Measurements from ENCODE around the gene TBL1XR1.
"Not testable (repeated sequence)": the region's sequence is repeated elsewhere in the genome, so short reads cannot be mapped to it uniquely, and the experiment has no call there.

TBL1XR1 gene

DNA sequence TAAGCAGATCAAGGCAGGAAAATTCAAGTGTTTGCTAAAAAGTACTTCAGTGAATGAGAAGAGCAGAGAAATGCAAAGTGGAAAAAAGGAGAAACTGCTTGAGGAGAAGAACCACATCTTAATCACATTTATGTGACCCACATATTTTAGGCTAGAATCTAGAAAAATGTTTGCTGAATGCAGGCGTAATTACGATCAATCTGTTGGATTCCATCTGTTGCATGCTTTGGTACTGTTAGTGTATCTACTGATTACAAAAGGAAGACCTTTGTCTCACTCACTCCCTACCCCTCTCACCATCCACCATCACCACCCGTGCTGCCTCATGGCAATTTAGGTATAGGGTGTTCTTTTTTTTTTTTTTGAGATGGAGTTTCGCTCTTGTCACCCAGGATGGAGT is 9.7 kb upstream of the TBL1XR1 start:
- DNase-seq: no peak

DNA sequence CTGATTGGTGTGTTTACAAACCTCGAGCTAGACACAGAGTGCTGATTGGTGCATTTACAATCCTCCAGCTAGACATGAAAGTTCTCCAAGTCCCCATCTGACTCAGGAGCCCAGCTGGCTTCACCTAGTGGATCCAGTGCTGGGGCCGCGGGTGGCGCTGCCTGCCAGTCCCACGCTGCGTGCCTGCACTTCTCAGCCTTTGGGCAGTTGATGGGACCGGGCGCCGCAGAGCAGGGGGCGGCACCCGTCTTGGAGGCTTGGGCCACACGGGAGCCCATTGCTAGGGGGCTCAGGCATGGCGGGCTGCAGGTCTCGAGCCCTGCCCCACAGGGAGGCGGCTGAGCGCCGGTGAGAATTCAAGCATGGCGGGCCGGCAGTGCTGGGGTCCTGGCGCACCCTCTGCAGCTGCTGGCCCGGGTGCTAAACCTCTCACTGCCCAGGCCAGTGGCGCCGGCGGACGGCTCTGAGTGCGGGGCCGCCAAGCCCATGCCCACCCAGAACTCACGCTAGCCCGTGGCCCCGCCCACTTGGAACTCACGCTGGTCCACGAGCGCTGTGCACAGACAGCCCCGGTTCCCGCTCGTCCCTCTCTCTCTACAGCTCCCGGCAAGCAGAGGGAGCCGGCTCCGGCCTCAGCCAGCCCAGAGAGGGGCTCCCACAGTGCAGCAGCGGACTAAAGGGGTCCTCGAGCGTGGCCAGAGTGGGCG is 6.6 kb upstream of the TBL1XR1 start:
- no peak for DNase-seq

DNA sequence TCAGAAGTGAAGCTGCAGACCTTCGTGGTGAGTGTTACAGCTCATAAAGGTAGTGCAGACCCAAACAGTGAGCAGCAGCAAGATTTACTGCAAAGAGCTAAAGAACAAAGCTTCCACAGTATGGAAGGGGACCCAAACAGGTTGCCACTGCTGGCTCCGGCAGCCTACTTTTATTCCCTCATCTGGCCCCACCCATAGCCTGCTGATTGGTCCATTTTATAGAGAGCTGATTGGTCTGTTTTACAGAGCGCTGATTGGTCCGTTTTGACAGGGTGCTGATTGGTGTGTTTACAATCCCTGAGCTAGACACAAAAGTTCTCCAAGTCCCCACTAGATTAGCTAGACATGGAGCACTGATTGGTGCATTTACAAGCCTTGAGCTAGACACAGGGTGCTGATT is 5.7 kb upstream of the TBL1XR1 start:
- DNase-seq: not testable (repeated sequence)

DNA sequence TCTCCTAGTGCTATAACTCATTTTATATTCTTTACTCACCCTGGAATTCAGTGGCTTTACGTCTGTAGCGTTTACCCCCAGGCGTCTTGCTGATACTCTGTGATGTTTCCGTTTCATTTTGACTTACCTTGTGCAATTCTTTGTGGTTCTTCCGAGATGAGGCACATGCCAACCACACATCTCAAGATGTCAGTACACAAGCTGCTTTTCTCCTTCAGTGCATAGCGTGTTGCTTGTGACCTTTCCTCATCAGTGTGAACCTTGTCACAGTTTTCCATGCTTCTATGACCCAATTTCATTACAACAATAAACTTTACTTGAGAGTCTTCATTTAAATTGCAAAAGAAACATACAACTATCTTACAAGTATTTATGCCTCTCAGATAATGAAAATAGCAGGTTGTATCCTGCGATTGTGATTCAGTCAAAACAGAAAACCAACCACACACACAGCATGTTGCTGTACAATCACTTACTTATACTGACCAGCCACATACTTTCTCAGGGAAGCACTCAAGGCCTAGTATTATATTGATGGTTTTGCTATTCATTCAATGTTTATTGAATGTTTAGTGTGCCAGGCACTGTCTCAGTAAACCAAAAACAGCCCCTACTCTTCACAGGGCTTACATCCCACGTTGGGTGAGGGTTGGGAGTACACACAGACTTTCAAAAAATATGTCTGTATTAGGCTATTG is 4.6 kb upstream of the TBL1XR1 start:
- DNase-seq: no peak

DNA sequence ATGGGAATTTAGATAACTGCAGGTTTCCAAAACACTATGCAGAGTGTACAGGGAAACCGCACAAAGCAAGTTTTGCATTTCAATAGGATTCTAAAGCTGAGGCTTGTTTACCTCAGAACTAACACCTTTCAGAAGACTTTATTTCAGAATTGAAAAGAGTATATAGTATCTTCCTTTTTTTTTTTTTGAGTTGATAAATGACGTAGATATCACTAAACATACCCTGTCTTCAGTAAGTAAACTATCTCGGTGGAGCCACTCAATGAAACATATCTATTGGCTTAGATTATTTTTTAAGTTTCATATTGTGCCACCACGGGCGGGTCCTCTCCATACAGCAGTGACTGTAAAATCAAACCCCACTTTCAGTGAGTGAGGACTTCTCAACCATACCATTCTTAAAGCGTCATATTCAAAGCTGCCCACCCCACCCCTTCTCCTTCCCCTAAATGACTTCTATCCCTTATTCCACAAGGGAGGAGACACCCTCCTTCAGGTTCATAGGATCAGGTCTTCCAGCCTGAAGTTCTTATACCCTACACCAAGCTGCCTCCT is 2.0 kb upstream of the TBL1XR1 start:
- DNase-seq: no peak

DNA sequence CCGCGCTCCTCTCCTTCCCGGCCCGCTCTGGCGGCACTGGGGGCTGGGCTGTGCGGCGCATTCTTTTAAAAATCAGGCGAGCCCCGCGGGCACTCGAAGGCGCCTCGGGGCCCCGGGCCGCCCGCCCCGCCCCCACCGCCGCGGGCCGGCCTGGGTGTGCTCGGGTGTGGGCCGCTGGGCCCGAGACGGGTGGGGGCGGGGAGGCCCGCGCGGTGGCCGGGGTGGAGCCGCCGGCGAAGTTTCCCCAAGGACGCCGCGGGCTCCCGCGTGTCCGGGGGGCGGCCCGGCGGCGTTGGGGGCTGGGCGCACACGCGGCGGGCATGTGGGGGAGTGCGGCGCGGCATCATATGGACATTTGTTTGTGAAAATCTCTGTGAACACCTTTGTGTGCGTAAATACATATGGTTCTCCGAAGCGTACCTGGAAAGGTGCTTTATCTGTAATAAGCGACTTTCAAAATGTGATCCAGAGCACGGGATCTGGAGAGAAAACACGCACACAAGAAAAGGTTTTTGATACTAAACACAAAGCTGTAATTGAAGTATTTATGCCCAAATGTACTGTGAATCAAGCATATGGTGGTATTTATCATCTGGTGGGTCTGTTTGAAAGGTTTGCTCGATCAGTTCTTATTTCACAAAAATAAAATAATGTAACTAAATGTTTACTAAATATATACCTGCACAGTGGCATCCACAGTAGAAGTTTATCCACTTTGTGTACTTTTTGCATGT is 612 bp upstream of the TBL1XR1 start:
- no peak for DNase-seq

DNA sequence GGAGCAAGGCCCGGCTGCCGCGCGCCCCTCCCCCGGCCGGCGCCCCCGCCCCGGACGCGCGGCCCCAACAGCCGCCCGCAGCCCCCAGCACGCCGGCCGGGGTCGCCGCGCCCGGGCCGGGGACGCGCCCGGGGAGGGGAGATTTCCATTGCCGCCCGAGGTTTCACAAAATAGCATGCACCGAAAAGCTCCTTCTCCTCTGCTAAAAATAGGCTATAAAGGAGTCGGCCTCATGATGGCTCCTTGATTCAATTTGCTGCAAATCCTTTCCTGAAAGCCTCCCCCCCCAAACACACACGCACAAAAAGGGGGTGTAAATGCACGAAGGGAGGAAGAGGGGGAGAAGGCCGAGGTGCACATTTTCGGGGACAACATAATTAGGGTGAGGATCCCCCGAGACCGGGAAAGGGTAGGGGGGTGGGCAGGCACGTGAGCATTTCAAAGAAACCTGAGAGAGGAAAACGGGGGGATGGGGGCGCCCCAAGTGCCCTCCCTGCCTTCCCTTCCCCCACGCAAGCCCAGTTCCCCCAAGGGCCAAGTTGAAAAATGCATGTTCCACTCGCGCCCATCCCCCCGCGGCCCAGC is 734 bp downstream of the TBL1XR1 start:
- DNase-seq: peak; percentile 58

DNA sequence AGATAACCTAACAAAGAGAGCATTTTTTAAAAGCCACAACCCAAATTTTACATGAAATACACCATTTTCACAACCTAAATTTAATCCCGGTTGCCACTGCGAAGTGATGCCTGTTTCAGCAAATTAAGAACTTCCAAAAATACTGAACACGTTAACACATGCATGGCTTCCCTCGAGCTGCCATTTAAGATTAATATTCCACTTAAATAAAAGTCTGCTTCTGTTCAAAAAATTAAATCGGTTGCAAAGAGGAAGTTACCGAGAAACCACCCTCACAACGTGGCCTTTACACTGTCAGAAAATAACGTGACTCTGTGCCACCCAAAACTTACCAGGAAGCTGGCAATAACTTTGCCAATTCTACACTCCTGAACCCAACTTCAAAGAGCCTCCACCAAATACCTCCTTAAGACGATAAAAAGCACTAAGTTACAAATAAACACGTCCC is 1.2 kb downstream of the TBL1XR1 start:
- DNase-seq: no peak

DNA sequence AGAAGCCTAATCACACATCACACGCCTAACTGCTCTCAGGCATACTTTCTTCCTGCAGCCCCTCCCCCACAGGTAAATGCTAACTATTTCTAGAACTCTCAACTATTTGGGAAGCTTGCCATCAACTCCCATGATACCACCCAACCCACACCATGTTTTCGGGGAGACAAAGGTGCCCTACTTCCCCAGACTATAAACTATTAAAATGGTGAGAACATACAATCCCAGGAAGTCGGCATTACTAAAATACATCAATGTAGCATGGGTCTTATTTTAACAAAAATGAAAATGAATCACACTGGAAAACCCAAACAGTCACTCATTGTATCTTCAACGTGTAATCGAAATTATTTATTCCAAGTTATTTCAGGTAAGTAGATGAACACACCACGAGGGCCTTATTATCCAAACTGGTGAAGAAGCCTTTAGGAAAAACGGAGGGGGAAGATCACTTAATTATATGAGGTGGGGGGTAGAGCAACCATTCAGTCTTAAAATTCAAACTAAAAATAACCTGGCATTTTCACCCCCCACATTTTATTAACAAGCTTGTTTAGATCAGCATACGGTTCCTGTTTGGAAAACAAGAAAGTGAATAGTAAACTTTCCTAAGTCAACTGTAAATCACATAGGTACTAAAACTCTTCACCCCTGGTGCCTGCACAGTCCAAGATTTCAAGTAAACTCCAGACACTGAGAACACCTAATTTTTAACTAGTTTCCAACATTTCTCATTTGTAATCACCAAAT is 1.9 kb downstream of the TBL1XR1 start:
- peak; percentile 40 for DNase-seq

DNA sequence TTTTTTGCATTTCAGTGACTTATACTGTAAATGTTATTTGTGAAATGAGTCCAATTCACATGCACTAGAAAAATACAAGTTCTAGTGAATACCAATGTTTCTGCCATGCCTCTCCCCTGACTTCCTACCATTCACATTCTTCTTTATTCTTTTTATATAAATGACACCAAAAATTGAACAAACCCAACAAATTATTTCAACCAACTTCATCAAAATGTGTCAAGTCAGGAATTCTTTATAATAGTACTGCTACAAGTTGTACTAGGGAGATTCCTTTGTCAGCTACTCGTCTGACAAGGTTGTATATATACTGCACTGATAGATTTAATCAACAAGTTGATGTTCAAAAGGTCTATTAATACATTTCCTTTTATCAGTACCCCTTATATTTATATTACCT is 3.0 kb downstream of the TBL1XR1 start:
- no peak for DNase-seq

DNA sequence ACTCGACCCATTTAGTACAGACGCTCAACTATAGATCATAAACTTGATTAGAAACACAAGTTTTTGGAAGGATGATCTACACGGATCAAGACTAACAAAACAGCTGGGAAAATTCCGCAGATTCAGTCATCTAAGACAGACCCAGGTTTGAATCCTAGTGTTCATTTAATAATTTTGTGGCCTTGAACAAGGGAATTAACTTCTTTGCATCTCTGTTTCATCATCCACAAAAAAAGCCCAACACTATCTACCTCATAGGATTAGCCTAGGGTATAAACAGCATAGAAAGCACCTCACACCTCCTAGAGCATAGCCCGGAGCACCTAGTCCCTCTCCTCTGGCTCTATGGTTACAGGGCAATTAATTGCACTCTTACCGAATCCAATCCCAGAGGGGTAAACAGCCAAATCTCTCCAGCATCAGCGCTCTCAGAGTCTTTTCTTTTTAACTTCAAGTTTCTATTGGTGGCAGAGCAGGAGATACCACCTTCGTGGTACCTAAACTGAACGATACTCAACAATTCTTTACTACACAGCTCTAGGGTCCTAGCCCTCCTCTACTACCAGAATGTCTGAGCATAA is 3.5 kb downstream of the TBL1XR1 start:
- DNase-seq: no peak

DNA sequence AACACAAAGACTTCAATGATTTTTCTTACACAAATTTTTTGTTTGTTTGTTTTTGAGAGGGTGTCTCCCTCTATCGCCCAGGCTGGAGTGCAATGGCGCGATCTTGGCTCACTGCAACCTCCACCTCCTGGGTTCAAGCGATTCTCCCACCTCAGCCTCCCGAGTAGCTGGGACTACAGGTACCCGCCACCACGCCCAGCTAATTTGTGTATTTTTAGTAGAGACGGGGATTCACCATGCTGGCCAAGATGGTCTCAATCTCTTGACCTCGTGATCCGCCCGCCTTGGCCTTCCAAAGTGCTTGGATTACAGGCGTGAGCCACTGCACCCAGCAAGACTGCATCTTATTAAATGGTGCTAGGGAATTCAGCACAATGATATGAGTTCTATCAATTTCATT is 4.0 kb downstream of the TBL1XR1 start:
- DNase-seq: not testable (repeated sequence)

DNA sequence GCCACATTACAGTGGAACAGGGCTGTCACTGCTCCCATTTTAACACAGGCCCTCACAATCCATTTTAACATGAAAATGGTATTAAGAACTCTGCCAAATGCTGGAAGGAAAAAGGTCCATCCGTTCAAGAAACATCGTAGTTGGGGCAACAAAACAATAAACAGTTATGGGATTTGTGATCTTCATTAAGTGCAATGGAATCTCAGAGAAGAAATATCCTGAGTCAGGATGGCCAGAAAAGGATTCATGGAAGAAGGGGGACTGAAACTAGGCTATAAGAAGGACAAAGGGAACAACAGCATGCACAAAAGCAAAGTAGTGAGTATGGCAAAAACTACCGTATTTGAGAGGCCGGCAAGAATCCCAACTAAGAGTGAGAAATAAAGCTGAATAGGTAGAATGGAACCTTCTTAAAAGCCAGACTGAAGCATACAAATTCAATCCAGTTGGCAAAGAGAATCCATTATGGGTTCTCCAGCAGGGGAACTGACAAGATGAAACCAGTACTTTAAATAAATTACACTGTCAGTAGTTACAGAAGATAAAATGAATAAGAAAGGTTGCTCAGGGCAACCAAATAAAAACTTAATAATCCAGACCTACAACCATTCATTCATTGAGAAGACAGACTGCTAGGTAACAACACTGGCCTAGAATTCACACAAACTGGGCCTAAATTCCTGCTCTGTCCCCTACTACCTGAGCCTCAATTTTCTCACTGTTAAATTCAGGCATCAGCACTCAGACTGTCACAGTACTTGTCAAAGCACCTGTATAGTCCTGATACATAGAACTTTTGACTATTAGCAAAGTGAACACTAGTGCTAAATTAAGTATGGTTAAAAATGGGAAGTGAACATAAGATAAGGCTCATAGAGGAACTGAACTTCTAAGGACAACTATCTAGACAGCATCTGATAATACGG is 6.3 kb downstream of the TBL1XR1 start:
- DNase-seq: no peak

DNA sequence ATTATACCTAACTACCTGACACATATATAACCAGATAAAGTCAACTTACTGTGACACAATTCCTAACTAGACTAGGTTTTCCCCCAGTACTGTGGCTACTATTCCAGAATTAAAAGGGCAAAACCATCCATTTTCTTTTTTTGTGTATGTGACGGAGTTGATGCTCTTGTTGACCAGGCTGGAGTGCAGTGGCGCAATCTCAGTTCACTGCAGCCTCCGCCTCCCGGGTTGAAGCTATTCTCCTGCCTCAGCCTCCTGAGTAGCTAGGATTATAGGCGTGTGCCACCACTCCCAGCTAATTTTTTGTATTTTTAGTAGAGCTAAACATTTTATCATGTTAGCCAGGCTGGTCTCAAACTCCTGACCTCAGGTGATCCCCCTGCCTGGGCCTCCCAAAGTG is 7.1 kb downstream of the TBL1XR1 start:
- not testable (repeated sequence) for DNase-seq

DNA sequence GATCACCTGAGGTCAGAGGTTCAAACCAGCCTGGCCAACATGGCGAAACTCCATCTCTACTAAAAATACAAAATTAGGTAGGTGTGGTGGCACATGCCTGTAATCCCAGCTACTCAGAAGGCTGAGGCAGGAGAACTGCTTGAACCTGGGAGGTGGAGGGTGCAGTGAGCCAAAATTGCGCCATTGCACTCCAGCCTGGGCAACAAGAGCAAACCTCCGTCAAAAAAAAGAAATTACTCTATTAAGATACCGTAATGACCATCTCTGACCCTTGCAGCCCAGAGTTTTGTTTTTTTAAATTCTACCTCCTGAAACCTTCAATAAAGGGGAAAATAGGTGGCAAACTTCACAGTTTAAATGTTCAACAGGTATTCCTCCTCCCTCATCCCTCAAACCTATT is 9.0 kb downstream of the TBL1XR1 start:
- DNase-seq: not testable (repeated sequence)

DNA sequence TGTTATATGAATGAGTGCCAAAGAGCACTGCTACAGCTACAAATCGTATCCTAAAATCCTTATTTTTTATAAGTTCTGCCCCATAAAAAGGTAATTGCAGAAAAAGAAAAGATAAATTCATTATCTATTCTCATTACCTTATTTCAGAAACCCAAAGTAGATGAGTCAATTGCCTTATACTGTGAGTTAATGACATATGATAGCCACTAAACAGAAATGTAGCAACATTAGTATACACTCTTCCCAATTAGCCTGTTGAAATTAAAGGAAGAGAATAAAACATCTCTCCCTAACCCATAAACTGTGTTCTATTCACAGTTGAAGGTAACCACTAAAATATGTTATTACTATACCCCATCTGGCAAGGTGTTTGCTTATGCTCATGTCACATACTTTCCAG is 11.0 kb downstream of the TBL1XR1 start:
- DNase-seq: no peak

DNA sequence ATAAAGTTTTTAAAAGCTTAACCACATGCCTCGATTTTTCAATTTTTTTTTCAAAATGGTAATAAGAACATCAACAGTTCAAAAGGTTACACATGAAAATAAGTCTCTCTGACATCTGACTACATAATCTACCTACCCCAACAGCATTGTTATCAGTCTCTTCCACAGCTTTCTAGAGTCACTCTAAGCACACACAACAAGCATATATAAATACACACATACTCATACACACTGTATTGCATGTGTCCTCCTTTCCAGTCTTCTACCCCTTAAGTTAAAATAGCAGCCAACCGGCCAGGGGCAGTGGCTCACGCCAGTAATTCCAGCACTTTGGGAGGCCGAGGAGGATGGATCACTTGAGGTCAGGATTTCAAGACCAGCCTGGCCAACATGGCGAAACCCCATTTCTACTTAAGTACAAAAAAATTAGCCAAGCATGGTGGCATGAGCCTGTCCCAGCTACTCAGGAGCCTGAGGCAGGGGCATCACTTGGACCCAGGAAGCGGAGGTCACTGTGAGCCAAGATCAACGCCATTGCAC is 12.2 kb downstream of the TBL1XR1 start:
- no peak for DNase-seq

DNA sequence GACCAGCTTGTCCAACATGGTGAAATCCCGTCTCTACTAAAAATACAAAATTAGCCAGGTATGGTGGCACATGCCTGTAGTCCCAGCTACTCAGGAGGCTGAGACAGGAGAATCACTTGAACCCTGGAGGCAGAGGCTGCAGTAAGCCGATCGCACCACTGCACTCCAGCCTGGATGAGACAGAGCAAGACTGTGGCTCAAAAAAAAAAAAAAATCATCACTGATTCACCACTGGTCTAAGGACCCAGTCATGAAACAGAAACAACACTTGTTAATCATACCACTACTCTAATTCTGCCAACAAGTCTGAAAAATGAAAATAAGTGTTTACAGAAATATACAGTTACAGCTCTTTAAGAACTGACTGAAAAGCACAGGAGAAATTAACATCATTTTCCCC is 12.7 kb downstream of the TBL1XR1 start:
- not testable (repeated sequence) for DNase-seq

DNA sequence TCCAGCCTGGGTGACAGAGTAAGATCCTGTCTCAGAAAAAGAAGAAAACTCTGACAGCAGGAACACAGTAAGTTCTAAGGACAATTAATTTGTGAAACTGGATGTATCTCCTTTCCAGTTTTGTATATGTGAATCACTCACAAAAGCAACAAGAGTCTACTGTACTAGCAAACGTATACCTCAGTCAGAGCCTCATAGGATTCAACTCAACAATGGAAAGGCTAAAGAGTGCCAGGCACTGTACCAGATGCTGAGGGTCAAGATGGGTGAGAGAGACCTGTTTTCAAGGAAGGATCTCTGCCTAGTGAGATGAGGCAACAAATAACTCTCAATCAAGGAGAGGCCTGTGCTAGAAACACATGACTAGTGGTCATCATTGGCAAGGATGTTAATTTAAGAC is 14.9 kb downstream of the TBL1XR1 start:
- DNase-seq: no peak

DNA sequence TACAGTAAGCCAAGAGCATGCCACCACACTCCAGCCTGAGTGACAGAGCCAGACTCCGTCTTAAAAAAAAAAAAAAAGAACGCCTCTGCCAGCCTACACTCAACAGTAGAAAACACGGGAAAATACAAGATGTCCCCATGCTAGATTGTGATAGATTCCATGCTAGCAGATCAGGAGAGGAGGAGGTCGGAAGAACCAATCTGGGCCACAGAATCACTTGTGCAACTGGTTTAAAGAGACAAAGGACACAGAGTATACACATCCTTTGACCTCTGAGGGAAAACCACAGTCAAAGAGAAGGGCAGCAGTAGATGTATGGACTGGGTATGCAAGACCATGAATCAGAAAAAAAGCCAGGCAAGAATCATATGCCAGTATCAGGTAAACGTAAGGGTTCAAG is 15.9 kb downstream of the TBL1XR1 start:
- DNase-seq: no peak

DNA sequence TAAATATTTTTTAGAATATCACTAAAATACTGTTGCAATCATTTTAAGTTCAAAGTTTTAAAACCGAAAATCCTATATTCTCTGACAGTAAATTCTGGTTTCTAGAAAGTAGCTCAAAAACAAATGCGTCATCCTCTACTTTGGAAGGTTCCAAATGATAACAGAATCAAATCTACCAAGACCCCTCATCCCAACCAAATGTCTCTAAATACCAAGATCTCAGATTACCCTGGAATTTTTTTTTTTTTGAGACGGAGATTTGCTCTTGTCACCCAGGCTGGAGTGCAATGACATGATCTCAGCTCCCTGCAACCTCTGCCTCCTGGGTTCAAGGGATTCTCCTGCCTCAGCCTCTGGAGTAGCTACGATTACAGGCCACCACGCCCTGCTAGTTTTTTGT is 16.8 kb downstream of the TBL1XR1 start:
- DNase-seq: no peak

Data from fibroblast of skin of right quadriceps (primary cell).